OCI-LY3 (cell line): ENCODE measurements around the gene SEC62.

Source experiments
- CTCF ChIP-seq: fragments of 200-600, 300-600 bp; sonication (generic); IDR thresholded peaks from 2 replicates; pipeline ENCODE4 v1.5.1; 2014; ENCODE audit warnings: antibody characterized with exemption, low read length, low read depth
- EZH2phosphoT487 ChIP-seq: fragments of 200-600 bp; shearing (Covaris generic); IDR thresholded peaks from 2 replicates; pipeline ENCODE4 v1.6.1; 2018; ENCODE audit warnings: antibody characterized with exemption, mixed run types, low read depth

GRCh38 chr3:170027233-170028102 lies 60.9 kb downstream of the SEC62 start:
- TF ChIP-seq CTCF (no peak), EZH2phosphoT487 (no peak)
